Fibroblast of the aortic adventitia (primary cell): ENCODE measurements around the gene KCNAB1. TPM values are rescaled to one million over a fixed set of nuclear protein-coding genes. Genes with fewer than 3 reads are reported as not detected.
A peak's percentile ranks its signal among the peaks of the same experiment; 100 is the strongest.

ENCODE experiments used
- DNase-seq: peaks from one replicate; pipeline ENCODE4 v3.0.0-alpha.2; 2010; ENCODE audit warnings: low read depth
- H3K4me3 ChIP-seq: 2 replicates; pipeline ENCODE4 v1.5.1; 2011; ENCODE audit warnings: low read depth, mild to moderate bottlenecking, control low read depth, low read length, moderate library complexity
- CTCF ChIP-seq: IDR thresholded peaks from 2 replicates; pipeline ENCODE4 v1.5.1; 2011; ENCODE audit warnings: mild to moderate bottlenecking, low read length, control low read depth, inconsistent platforms; ENCODE audit not compliant: insufficient read depth
- total RNA-seq: library from RNA; depleted of rRNA; stranded (reverse); fragments of >200 nt; gene quantifications from 2 replicates; pipeline ENCODE4 v1.2.3, GENCODE V29; 2012; ENCODE audit warnings: low replicate concordance

Gene KCNAB1
- total RNA-seq, 1 donor = 3.3 TPM

- no peak overlapping the region for H3K4me3 ChIP-seq
- no peak for TF ChIP-seq CTCF
- no peak for DNase-seq
Observed at GRCh38 chr3:156201411-156202405, 81.3 kb downstream of the KCNAB1 start.

GRCh38 chr3:156206157-156206556 lies 85.8 kb downstream of the KCNAB1 start:
- TF ChIP-seq CTCF = no peak
- DNase-seq = no peak
- H3K4me3 ChIP-seq = no peak overlapping the region

GRCh38 chr3:156207802-156208685 lies 87.7 kb downstream of the KCNAB1 start:
- DNase-seq = peak; percentile 90
- H3K4me3 ChIP-seq = no peak overlapping the region
- no peak for TF ChIP-seq CTCF

GRCh38 chr3:156209631-156210335 lies 89.4 kb downstream of the KCNAB1 start:
- no peak for TF ChIP-seq CTCF
- no peak for DNase-seq
- H3K4me3 ChIP-seq = no peak overlapping the region

- peak; percentile 67 for DNase-seq
Observed at GRCh38 chr3:156211583-156211982, 91.2 kb downstream of the KCNAB1 start.

More at GRCh38 chr3:156211583-156211982, 91.2 kb downstream of the KCNAB1 start:
- no peak overlapping the region for H3K4me3 ChIP-seq
- no peak for TF ChIP-seq CTCF
